H1 (cell line): ENCODE results near the gene LITAF.

Experiments
- BCL11A ChIP-seq, 2 experiments: IDR thresholded peaks; one replicate each; pipeline ENCODE4 v1.6.1; 2011; ENCODE audit warnings: low read depth in 2 of 2, low read length in 2 of 2, mild to moderate bottlenecking in 2 of 2
- CHD7 ChIP-seq: fragments of 300-600 bp; sonication (generic); IDR thresholded peaks from 2 replicates; pipeline ENCODE4 v1.7.1; 2012; ENCODE audit warnings: low read length, moderate library complexity, mild to moderate bottlenecking, inconsistent platforms; ENCODE audit not compliant: insufficient replicate concordance
- CTCF ChIP-seq, 3 experiments: IDR thresholded peaks; 1 replicate in 2 of 3; 2 replicates in 1 of 3; pipeline versions ENCODE4 v1.5.1 to v1.6.1; 2011; ENCODE audit warnings: low read length in 3 of 3, mild to moderate bottlenecking in 3 of 3, inconsistent platforms in 2 of 3, low read depth in 1 of 3, moderate library complexity in 1 of 3; ENCODE audit not compliant: insufficient read depth in 1 of 3; ENCODE audit errors: control extremely low read depth in 1 of 3
- EP300 ChIP-seq, 2 experiments: IDR thresholded peaks; 1 replicate in 1 of 2; 2 replicates in 1 of 2; pipeline ENCODE4 v1.6.1; 2011 to 2012; ENCODE audit warnings: low read depth in 2 of 2, low read length in 2 of 2, mild to moderate bottlenecking in 2 of 2, borderline replicate concordance in 1 of 2, inconsistent platforms in 1 of 2, moderate library complexity in 1 of 2
- JUN ChIP-seq: IDR thresholded peaks from 2 replicates; pipeline ENCODE4 v1.6.1; 2011; ENCODE audit warnings: low read depth, mild to moderate bottlenecking, improper control_type of control experiment, low read length
- MAX ChIP-seq: IDR thresholded peaks from 2 replicates; pipeline ENCODE4 v1.6.1; 2012; ENCODE audit warnings: inconsistent platforms
- NANOG ChIP-seq: IDR thresholded peaks from 2 replicates; pipeline ENCODE4 v1.6.1; 2011; ENCODE audit warnings: low read length, low read depth, mild to moderate bottlenecking, inconsistent platforms; ENCODE audit not compliant: insufficient read depth, poor library complexity, severe bottlenecking
- POLR2A ChIP-seq, 2 experiments: IDR thresholded peaks; 1 replicate in 1 of 2; 2 replicates in 1 of 2; pipeline ENCODE4 v1.6.1; 2011; ENCODE audit warnings: low read depth in 2 of 2, low read length in 2 of 2, mild to moderate bottlenecking in 2 of 2; ENCODE audit errors: control extremely low read depth in 1 of 2
- POLR2AphosphoS5 ChIP-seq: IDR thresholded peaks from 2 replicates; pipeline ENCODE4 v1.6.1; 2011; ENCODE audit warnings: low read depth, low read length
- RAD21 ChIP-seq, 2 experiments: IDR thresholded peaks in 1 of 2; conservative IDR thresholded peaks in 1 of 2; 2 replicates each; pipeline ENCODE4 v1.6.1; 2011; ENCODE audit warnings: low read depth in 2 of 2, low read length in 2 of 2, improper control_type of control experiment in 1 of 2, inconsistent platforms in 1 of 2, mild to moderate bottlenecking in 1 of 2, moderate library complexity in 1 of 2
- RFX5 ChIP-seq: IDR thresholded peaks from 2 replicates; pipeline ENCODE4 v1.6.1; 2011; ENCODE audit warnings: low read depth, low read length, improper control_type of control experiment, borderline replicate concordance
- TBP ChIP-seq: IDR thresholded peaks from 2 replicates; pipeline ENCODE4 v1.6.1; 2011; ENCODE audit warnings: low read depth, low read length, improper control_type of control experiment
- TEAD4 ChIP-seq: IDR thresholded peaks from 2 replicates; pipeline ENCODE4 v1.6.1; 2012; ENCODE audit warnings: low read depth, low read length, inconsistent platforms, mixed read lengths
- USF2 ChIP-seq: IDR thresholded peaks from 2 replicates; pipeline ENCODE4 v1.6.1; 2011; ENCODE audit warnings: low read length, improper control_type of control experiment

- no peak for TF ChIP-seq POLR2A (IDR thresholded peaks at IDR 0.05; ENCODE audit: control extremely low read depth in 1 of 2, low read depth in 2 of 2, low read length in 2 of 2)
- no peak for TF ChIP-seq RAD21 (IDR thresholded peaks at IDR 0.05 in 1 of 2, conservative IDR thresholded peaks at IDR 0.05 in 1 of 2; ENCODE audit: low read depth in 2 of 2, low read length in 2 of 2)
- TF ChIP-seq CTCF (IDR thresholded peaks at IDR 0.05; ENCODE audit: control extremely low read depth in 1 of 3, insufficient read depth in 1 of 3, low read depth in 1 of 3, low read length in 3 of 3): no peak
- no peak for TF ChIP-seq MAX
- TF ChIP-seq USF2: no peak
- TF ChIP-seq CHD7: no peak
- no peak for TF ChIP-seq TBP
- no peak for TF ChIP-seq TEAD4
- no peak for TF ChIP-seq POLR2AphosphoS5
- no peak for TF ChIP-seq EP300 (IDR thresholded peaks at IDR 0.05; ENCODE audit: borderline replicate concordance in 1 of 2, low read depth in 2 of 2, low read length in 2 of 2)
- TF ChIP-seq NANOG: no peak
- TF ChIP-seq JUN: no peak
- TF ChIP-seq BCL11A (IDR thresholded peaks at IDR 0.05; ENCODE audit: low read depth in 2 of 2, low read length in 2 of 2): no peak
- no peak for TF ChIP-seq RFX5
Measured at GRCh38 chr16:11583166-11583565, 3.6 kb downstream of the LITAF start.
